Neural progenitor cell (in vitro differentiated cells): ENCODE data around the gene RRH.
"Not testable (repeated sequence)": the region's sequence is repeated elsewhere in the genome, so short reads cannot be mapped to it uniquely, and the experiment has no call there.

Source experiments
- CTCF ChIP-seq: fragments of 200-600 bp; sonication (generic); IDR thresholded peaks from 2 replicates; pipeline ENCODE4 v1.5.1; 2017; ENCODE audit warnings: antibody characterized with exemption, mild to moderate bottlenecking
- EZH2 ChIP-seq: fragments of 200-600 bp; sonication (generic); IDR thresholded peaks from 2 replicates; pipeline ENCODE4 v1.6.1; 2017; ENCODE audit warnings: antibody characterized with exemption, mild to moderate bottlenecking, moderate library complexity

DNA sequence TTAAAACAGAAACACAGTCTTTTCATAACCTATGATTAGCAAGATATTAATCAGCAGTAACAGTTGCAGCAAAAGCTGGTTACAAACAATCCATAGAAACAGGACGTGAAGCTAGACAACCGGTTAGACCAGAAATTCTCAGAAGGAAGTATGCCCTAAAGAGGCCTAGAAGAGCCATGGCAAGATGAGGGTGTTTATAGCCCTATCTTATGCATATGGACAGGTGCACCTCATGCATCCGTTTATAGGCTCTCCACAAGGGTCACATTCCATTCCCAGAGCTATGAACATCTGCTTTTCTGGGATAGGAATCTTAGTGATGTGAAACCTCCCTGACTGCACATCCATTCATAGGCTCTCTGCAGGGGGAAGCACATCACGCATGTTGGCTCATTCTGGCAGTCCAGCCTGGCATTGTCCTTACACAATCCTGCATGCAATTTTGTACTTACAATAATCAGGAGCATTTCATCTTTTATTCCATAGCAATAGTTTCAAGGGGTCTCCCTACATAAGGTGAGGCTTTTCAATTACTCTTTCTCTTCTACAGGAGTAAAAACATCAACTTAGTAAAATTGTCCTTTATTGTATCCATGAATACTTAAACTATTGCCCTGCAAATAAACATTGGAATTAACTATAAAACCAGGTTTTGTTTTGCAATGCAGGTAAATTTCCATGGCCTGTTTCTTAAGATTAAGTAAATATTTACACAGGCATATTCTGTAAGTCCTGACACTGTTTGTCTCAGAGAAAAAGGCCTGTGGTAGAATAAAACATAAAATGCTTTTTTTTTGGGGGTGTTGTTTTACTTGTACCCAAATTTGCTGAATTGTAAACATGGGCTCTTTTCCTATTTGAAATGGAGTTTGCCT lies 31.9 kb downstream of the RRH start:
- TF ChIP-seq EZH2, CTCF: not testable (repeated sequence)
